PFSK-1 (cell line): ENCODE measurements around the gene TRMT61A.

Experiments
- POLR2AphosphoS5 ChIP-seq: IDR thresholded peaks from 2 replicates; pipeline ENCODE4 v1.6.1; 2012; ENCODE audit warnings: low read depth, mild to moderate bottlenecking, control low read depth, low read length, moderate library complexity
- REST ChIP-seq, 2 experiments: IDR thresholded peaks; 2 replicates each; pipeline versions ENCODE4 v1.6.1 to v1.8.0; 2011 to 2012; ENCODE audit warnings: low read depth in 2 of 2, low read length in 2 of 2, control low read depth in 1 of 2, inconsistent platforms in 1 of 2, mild to moderate bottlenecking in 1 of 2, moderate library complexity in 1 of 2; ENCODE audit not compliant: insufficient read depth in 1 of 2
- TAF1 ChIP-seq: IDR thresholded peaks from 2 replicates; pipeline ENCODE4 v1.6.1; 2012; ENCODE audit warnings: low read length, control low read depth, borderline replicate concordance; ENCODE audit not compliant: insufficient read depth

DNA sequence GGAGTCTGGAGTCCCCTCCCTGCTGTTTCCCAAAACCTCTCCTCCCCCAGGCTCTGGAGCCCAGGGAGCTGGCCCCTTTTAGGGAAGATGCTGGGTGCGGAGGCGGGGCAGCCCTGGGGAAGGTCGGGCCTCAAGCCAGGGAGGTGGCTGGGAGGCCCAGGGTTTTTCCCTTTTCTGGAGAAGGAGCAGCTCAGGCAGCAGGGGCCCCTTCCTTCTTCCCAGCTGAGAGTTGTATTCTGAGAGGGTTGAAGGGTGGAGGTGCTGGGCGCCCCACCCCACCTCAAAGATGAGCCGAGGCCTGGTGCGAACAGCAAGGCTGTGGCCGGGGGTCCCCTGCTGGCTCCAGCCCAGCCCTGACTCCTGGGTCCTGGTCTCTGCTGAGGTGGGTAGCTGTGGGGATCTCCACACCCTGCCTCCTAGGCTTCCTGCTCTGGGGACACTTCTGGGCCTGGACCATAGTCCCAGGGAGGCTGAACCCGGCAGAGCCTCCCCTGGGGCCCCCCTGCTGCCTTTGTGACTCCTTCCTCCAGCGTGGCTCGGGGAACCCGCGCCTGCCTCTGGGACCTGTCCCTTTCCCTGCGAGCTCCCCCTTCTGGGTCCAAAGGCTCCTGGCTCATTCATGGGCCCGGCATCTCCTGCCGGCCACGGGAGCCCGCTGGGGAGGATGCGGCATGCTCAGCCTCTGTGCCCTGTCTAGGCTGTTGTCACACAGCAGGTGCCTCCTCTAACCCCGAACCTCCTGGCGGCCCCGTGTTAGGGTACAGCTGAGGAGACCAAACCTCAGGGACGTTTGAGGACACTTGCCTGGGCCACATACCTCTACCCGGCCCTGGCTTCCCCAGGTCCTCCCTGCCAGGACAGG is 4.4 kb downstream of the TRMT61A start:
- TF ChIP-seq POLR2AphosphoS5, result no peak
- no peak for TF ChIP-seq TAF1
- no peak for TF ChIP-seq REST (IDR thresholded peaks at IDR 0.05; ENCODE audit: insufficient read depth in 1 of 2, low read depth in 2 of 2, low read length in 2 of 2)
